Anterior cingulate cortex (tissue), 58 donors: ENCODE results near the gene PEA15.
A peak's percentile ranks its signal among the peaks of the same experiment; 100 is the strongest.

Experiments used
- DNase-seq, 58 donors: peaks; one replicate each; lab custom pipeline; 2025; lab: John Stamatoyannopoulos, UW

The PEA15 gene

DNA sequence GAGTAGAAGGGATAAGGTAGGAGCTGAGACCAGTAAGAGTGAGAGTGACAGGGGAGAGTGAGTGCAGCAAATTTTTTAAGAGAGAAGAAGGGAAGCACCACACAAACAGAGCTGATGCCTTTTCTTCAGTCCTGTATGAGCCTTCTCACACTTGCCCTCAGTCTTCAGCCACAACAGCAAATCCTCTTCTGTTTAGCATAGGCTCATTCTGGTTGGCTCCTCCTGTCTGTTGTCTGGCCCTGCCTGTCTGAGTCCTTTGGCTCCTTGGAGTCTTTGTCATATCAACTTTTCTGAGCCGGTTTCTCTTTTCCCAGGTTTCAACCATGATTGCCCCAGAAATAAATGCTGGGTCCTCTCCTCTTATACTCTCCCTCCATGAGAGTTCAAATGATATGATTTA is 27.5 kb upstream of the PEA15 start:
- no peak for DNase-seq

DNA sequence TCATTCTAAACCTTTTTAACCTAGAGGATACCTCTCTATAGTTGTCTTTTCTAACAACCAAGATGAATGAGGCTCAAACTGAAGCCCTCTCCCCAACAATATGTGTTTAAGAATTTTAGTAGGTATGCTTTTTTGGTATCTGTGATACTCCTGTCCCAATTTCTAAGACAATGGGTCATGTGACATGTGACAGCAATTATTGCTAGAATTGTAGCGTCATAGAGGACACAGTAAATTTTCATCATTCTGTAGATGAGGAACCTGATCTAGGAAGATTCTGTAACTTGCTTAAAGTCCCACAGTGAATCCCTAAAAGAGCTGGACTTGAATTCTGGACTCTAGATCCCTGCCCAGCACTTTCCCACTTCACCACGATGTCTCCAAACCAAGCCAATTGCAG is 26.5 kb upstream of the PEA15 start:
- DNase-seq = no peak

DNA sequence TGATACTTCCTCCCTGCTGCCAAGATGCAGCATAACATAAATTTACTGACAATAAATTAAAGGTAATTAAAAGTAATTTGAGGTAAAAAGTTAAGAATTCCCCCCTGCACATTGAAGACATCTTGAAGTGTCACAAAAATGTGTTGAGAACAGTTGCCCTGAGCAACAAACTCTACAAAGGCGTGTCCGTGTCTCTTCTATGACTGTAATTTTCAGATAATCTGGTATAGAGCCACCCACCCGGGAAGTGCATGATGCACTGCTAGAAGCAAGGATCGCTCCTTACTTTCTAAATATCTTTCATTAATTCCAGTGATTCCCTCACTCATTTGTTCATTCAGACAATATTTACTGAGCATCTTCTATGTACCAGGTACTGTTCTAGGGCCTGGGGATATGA is 25.8 kb upstream of the PEA15 start:
- DNase-seq = no peak

DNA sequence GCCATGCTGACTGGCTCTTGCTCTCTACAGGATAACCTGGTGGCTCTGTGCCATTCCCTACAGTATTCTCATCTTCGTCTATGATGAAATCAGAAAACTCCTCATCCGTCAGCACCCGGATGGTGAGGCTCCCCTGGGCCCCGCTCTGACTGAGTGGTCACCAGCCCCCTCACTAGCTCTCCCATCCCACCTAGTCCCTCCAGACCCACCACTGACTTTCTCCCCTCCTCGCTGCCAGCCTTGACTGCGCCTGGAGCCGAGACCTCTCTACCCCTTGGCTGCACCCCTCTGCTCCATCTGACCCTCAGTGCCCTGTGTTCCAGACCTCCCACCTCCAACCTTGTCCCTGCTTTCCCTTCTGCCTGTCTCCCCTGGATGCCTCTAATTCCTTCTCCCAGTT is 18.9 kb upstream of the PEA15 start:
- DNase-seq = no peak

DNA sequence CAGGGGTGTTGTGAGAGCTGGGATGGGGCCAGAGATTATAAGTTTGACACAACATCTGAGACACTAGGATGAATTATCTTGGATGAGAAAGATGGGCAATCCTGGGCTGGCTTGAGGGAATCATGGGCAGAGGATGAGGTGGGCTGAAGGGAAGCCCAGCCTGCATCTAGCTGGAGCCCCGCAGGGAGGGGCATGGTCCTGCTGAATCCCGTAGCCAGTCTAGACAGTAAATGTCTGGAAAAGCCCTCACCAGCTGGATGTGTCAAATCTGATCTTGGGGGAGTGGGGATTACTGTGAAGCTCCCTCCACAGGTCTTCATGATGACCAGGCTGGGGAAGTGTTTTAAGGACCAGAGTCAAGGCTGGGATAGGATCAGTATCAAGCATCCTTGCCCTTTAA is 18.5 kb upstream of the PEA15 start:
- DNase-seq = no peak

DNA sequence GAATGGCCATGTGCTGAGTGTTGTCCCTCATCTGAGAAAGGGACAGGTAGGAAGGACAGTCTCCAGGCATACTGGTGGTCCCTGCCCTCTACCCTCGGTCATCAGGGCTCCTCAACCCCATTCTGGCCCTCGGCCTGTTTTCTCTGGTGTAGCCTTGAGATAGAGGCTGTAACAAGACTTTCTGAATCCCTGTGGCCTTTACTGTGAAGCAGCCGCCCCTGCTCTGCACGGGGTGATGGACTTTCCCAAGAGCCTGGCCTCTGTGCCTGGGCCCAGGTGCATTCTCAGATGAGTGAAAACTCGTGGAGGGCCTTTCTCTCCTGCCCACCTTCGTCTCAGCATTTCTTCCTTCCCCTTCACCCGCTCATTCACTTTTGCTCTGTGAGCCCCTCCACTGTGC is 17.8 kb upstream of the PEA15 start:
- DNase-seq = no peak

DNA sequence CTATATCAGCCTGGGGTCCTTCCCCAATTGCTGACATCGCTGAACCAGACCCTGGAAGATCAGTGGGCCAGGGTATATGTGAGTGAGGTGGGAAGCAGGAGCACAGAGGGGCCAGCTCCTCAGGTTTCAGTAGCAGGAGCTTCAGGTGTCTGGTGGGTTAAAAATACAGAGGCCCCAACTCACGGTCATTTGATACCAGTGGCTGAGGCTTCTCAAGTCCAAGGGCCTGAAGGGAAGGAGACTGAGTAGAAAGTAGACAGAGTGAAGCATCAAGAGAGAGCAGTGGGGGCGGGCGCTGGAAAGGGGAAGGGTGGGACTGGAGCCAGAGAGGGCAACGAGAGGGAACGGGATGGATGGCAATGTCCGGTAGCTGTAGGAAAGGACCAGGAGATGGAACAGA is 16.8 kb upstream of the PEA15 start:
- no peak for DNase-seq

DNA sequence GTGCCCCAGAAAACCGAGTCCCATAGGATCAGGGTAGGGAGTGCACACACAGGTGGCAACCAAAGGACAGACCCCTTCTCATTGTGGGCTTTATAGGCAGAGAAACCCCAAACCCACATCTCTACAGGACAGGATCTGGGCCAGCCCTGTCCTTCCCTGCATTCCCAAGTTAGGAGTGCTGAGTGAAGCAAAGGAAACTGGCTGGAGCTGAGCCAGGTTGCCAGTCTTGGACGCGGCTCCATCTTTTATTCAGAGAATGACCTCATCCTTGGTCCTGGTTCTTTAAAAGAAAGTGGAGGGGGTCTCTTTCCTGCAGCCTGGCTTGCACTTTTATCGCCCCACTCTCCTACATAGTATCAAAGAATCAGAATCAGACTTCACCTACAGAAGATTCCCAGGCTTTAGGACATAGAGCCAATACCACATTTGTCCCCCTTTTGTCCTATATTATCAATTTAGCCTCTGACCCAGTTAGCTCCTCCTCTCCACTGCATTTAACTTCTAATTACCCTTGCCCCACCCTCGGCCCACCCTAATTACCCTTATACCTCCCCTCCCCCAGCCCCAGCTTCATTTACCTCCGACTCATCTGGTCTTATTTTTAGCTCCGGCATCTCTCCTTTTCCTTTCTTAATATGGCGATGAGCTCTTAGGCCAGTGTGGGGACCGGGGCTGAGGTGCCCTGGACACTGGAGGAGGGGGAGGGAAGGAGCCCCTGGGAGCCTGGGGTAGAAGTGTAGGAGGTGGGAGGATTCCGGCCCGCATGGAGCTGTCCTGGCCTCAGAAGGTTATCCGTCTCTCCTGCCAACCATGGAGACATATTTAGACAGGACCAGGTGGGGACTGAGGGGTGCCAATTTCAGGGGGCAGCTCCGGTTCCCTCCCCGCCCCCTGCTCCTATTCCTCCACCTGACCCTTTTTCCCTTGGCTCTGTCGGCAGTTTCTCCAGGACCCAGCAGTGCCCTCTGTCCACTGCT is 15.2 kb upstream of the PEA15 start, which contains the start of gene CASQ1:
Gene CASQ1, plus strand, starts transcription at position 927 of the 977 bp plus-strand sequence. CDS start 177 bp downstream, outside the sequence.
- DNase-seq = peak in 15 of 58 donors; percentile 6 to 60 (median 20)

DNA sequence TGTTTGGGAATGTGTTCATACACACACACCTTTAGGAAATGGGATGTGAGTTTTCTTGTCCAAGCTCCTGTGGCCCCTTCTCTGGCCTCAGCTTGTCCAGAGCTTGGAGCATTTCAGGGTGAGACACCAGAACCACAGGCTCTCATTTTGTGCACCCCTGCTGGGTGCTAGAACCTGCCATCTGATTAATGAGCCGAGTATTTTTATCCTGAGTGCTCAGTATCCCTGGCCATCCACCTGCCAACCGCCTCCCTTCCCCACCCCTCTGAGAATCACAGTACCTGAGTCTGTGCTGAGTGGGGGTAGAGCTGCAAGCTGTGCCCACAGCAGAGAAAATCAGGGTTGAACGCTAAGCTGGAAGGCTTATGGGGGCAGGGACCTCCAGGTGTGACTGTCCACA is 13.4 kb upstream of the PEA15 start:
- DNase-seq = no peak

DNA sequence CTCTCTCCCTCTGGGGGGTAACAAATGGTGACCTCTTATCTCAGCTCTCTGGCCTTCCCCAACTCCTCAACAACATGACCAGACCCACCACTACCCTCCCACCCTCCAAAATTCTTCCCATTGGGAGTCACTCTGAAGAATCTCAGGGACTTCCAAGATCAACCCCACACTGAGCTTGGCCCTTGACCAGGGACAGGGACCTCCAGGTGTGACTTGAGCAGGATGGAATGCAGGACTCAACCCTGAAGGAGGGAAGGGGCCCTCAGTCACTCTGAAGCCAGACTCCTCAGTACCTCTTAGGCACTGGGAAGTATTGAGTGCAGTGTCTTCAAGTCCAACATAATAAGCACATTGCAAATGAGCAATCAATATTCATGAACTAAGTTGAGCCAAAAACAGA is 12.9 kb upstream of the PEA15 start:
- no peak for DNase-seq

DNA sequence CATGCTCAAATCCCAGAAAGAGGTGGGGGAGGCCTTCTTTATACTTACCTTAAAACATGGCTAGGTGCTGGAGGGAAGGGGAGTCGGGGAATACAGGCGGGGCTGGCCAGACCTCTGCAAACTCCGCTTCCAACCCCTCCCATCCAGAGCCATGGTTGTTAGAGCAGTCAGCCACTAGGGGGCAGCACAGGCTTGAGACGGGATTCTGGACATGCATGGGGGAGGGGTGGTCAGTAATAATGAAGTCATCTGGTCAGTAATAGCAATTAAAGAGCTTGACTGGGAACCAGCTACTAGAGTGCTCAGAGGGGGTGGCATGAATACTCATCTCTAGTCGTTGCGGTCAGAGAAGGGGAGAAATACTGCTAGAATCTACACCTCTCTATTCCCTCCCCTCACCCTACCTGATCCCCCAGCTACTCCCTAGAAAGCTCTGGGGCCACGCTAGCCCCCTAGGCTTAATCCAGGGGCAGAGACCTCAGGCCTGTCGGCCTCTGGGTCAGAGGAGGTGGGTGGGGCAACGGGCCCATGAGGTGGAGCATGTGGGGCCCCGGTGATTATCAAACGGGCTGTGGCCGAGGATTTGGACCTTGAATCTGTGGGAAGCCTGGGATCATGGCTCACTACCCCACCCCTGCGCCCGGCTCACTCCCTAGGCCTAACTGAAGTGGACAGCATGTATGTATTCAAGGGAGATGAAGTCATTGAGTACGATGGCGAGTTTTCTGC is 11.9 kb upstream of the PEA15 start:
- DNase-seq = peak in 57 of 58 donors; percentile 19 to 93 (median 75)

DNA sequence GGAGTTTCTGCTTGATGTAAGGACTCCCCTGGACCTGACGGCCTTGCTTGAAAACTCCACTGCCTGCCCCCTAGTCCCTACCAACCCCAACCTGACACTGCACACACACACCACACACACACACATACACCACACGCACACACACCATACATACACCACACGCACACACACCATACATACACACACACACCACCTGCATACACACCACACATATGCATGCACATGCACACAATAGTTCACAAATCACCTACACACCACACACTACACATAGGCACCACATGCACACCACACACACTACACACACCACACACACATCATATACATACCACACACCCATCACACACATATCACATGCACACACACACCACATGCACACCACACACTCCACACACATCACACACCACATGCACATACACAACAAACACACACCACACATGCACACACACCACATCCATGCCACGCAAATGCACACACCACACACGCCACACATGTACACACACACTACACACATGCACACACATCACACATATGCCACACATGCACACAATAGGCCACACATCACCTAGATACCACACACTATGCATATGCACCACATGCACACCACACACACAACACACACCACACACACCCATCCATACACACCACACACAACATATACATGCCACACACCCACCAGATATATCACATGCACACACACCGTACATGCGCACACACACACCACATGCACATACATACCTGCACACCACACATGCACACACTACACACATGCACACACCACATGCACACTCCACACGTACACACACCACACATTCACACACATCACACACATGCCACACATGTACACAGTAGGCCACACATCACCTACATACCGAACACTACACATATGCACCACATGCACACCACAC is 11.1 kb upstream of the PEA15 start:
- DNase-seq = no peak

DNA sequence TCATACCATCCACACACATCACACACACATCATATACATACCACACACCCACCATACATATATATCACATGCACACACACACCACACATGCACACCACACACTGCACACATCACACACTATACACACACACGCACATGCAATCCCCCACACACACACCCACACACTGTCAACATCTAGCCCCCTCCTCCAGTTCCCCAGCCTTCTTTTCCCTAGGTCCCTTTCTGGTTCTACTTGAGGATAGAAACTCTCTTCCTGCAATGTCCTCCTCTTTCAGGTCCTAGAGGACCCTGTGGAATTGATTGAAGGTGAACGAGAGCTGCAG is 10.5 kb upstream of the PEA15 start:
- no peak for DNase-seq

DNA sequence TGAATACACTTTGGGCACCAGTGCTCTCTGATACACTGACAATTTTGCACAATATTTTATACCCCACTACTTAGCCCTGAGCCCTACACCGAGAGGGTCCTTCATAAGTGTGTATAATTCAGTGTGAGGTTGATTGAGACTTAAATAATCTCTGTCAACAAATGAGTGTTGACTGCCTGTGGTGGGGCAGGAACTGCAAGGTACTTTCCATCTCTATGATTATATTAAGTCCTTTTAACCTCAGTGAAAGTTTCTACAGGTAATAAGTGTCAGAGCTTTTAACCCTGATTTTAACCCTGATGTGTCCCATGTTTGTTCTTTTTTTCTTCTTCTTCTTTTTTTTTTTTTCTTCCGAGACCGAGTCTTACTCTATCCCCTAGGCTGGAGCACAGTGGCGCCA is 9.0 kb upstream of the PEA15 start:
- no peak for DNase-seq

DNA sequence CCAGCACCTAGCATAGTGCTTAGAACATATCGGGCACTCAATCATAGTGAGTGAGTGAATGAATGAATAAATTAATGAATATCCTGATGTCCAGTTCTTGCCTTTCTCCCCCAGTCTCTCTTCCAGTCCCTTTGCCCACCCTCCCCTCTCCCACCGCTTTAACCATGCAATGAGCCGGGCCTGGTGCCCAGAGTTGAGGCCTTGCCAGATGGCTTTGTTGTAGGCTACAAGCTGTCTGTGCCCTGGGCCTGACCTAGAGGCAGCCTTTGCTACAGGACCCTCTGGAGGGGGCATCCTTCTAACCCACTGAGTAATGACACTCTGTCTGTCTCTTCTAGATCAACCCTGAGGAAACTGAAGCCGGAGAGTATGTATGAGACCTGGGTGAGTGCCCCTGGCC is 8.0 kb upstream of the PEA15 start:
- DNase-seq = peak in 20 of 58 donors; percentile 5 to 45 (median 20)

DNA sequence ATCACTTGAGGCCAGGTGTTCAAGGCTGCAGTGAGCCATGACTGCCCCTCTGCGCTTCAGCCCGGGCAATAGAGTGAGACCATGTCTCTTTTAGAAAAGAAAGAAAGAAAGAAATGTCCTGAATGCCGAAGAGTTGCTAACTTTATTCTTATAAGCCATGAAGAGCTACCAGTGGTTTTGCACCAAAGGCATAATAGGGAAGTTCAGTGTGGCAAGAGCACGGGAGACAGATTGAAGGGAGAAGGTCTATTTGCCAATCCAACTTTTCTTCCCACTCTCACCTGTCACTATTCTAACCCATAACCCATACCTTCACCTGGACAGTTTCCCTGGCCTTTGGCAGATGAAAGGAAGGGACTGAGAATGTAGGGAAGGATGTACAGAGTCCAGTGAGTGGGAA is 4.4 kb upstream of the PEA15 start:
- no peak for DNase-seq

DNA sequence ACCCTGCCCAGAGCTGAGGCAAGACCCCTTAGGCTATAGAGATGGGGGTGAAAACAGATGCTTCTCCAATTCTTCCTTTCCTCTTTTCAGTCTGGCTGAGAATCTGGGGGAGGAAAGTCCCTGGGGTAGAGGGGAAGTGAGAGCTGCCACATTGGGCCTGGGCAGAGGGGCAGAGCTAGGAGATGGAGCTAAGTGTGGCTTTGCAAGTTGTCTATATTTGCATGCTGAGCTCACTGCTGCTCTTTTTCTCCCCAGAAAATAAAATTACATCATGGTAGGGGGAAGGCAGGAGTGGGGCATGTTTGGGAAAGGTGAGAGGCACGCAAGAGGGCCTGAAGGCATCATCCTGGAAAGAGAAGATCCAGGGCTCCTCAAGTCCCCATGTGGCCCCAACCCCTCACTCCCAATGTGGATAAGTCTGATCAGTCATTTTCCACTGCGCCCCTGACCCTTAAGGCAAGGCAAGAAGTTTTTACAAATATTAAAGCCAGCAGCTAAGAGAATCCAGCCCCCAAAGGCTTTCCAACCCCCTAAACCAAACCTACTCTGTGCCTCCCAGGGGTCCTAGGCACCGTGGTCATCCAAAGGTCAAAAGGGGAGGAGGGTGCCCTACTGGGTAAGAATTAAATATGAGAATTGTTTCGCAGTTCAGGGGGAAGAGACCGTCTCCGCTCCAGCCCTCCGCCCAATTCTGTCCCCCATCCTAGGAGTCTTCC is 500 bp upstream of the PEA15 start:
- DNase-seq = peak in 16 of 58 donors; percentile 7 to 65 (median 35)

DNA sequence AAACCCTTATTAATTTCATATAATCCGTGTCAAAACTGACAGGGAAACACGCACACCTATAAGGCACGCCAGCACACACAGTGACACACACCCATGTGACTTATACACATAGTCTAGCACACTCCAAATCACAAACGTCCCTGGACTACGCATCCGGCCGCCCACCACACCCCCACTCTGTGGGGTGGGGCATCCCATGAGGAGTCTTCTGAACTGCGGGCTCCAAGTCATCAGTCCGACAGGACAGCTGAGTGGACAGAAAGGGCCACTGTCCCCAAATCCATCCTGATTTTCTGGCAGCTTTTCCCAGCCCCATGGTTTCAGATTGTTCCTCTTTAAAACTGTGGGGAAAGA is 829 bp downstream of the PEA15 start:
- peak in 20 of 58 donors; percentile 18 to 65 (median 42) for DNase-seq

DNA sequence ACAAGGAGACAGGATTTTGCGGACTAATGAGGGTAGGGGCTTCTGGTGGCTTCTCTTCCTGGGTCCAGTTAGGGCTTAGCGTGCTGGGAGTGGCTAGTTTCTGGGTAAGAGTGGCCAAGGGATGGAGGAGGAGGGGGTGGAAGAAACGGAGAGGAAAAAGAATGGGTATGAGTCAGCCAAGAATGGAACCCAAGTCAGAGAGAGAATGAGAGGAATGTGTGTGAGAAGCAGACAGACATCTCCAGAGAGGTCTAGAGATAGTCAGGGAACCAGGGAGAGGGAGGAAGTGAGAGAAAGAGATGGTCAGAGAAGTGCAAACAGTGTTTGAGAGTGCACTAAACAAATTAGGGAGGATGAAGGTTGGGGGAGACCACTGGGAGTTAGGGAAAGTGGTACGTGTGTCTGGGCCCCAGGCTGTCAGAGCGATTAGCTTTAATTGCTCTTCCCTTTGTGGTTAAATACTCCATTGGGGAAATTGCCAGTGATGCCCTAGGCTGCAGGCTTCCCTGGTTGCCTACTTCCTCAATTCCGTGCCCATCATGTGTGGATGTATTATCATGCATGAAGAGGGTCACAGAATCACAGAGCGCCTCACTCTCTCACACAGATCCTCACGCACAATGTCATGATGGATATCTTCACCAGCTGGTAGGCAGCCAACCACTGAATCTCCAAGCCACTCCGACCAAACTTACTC is 1.4 kb downstream of the PEA15 start:
- peak in 3 of 58 donors; percentile 13 to 31 (median 15) for DNase-seq
